B cell (primary cell): ENCODE results near the gene ZNF557. TPM values are rescaled to one million over a fixed set of nuclear protein-coding genes. Genes with fewer than 3 reads are reported as not detected.

Experiments used
- ATAC-seq: fragments of 200-7000 bp; cut with Tn5 transposase; one replicate; pipeline ENCODE4 v1.10.0; 2021; ENCODE audit warnings: low read depth, mild to moderate bottlenecking, moderate number of reproducible peaks, moderate library complexity
- CTCF ChIA-PET: fragments of 350-600 bp; sonication (Branson Sonifier 250); formaldehyde crosslinking; loops from one replicate; lab custom pipeline; 2021; ENCODE audit warnings: antibody characterized with exemption, inconsistent platforms; lab: Charles Lee
- POLR2A ChIA-PET: fragments of 350-600 bp; sonication (Branson Sonifier 250); formaldehyde crosslinking; loops from one replicate; lab custom pipeline; 2021; ENCODE audit warnings: antibody characterized with exemption; lab: Charles Lee
- DNase-seq: peaks from one replicate; pipeline ENCODE4 v3.0.0; 2013
- H2AFZ ChIP-seq: 2 replicates; pipeline ENCODE4 v1.6.1; 2012; ENCODE audit warnings: mild to moderate bottlenecking, low read depth, low read length; ENCODE audit not compliant: insufficient read depth, poor library complexity, severe bottlenecking
- H3K27ac ChIP-seq, 2 donors: 1 replicate in 1 of 2; 2 replicates in 1 of 2; pipeline ENCODE4 v1.5.1; 2012 to 2013; ENCODE audit warnings: low read length in 2 of 2, mild to moderate bottlenecking in 2 of 2, moderate library complexity in 1 of 2
- H3K27me3 ChIP-seq, 4 experiments: fragments of 200-600 bp in 1 of 4; sonication (generic) in 1 of 4; replicated peaks in 1 of 4; 1 replicate in 2 of 4; 2 replicates in 2 of 4; pipeline versions ENCODE4 v1.6.1 to v1.7.0; 2013 to 2016; ENCODE audit warnings: low read length in 3 of 4, mild to moderate bottlenecking in 2 of 4, mixed read lengths in 1 of 4, moderate library complexity in 1 of 4; ENCODE audit not compliant: insufficient read depth in 4 of 4, control insufficient read depth in 3 of 4; ENCODE audit errors: control extremely low read depth in 1 of 4
- H3K36me3 ChIP-seq, 2 experiments: replicated peaks in 1 of 2; 1 replicate in 1 of 2; 2 replicates in 1 of 2; pipeline versions ENCODE4 v1.6.1 to v1.7.1; 2013; ENCODE audit warnings: low read length in 1 of 2; ENCODE audit not compliant: insufficient read depth in 2 of 2, control insufficient read depth in 1 of 2; ENCODE audit errors: control extremely low read depth in 1 of 2, extremely low read depth in 1 of 2
- H3K4me1 ChIP-seq, 2 donors: fragments of 200-600 bp in 1 of 2; sonication (generic) in 1 of 2; 1 replicate in 1 of 2; 2 replicates in 1 of 2; pipeline versions ENCODE4 v1.5.1 to v1.6.1; 2013 to 2017; ENCODE audit warnings: low read length in 2 of 2; ENCODE audit not compliant: control insufficient read depth in 2 of 2, insufficient read depth in 2 of 2
- H3K4me2 ChIP-seq: replicated peaks from 2 replicates; pipeline ENCODE3; 2012; ENCODE audit warnings: mild to moderate bottlenecking, low read depth, low read length; ENCODE audit not compliant: poor library complexity, severe bottlenecking
- H3K4me3 ChIP-seq, 5 experiments: fragments of 200-600 bp in 1 of 5; sonication (generic) in 1 of 5; 1 replicate in 3 of 5; 2 replicates in 2 of 5; pipeline versions ENCODE4 v1.5.1 to v1.7.0; 2011 to 2016; ENCODE audit warnings: low read length in 4 of 5, mild to moderate bottlenecking in 4 of 5, low read depth in 2 of 5, control low read depth in 1 of 5, moderate library complexity in 1 of 5; ENCODE audit not compliant: insufficient read depth in 1 of 5; ENCODE audit errors: control extremely low read depth in 1 of 5, extremely low read depth in 1 of 5
- H3K79me2 ChIP-seq: fragments of 200-600 bp; sonication (generic); one replicate; pipeline ENCODE4 v1.6.0; 2016; ENCODE audit warnings: low read length; ENCODE audit not compliant: control insufficient read depth, insufficient read depth
- H3K9ac ChIP-seq: fragments of 200-600 bp; sonication (generic); 2 replicates; pipeline ENCODE4 v1.6.1; 2017; ENCODE audit warnings: mild to moderate bottlenecking, low read length, moderate library complexity
- H3K9me3 ChIP-seq, 3 donors: one replicate each; pipeline versions ENCODE4 v1.6.1 to v1.7.1; 2013; ENCODE audit warnings: low read length in 2 of 3; ENCODE audit not compliant: control insufficient read depth in 2 of 3, insufficient read depth in 1 of 3; ENCODE audit errors: control extremely low read depth in 1 of 3
- H4K20me1 ChIP-seq: 2 replicates; pipeline ENCODE4 v1.6.0; 2012; ENCODE audit warnings: mild to moderate bottlenecking, low read length; ENCODE audit not compliant: insufficient read depth, control insufficient read depth, poor library complexity, severe bottlenecking
- H3K27ac Mint-ChIP-seq: one replicate; pipeline ENCODE4 v1.8.0; 2021; ENCODE audit warnings: mixed read lengths
- H3K27me3 Mint-ChIP-seq: one replicate; pipeline ENCODE4 v1.8.0; 2021; ENCODE audit warnings: mixed read lengths
- H3K4me1 Mint-ChIP-seq: one replicate; pipeline ENCODE4 v1.8.0; 2021; ENCODE audit warnings: mixed read lengths
- H3K4me3 Mint-ChIP-seq: one replicate; pipeline ENCODE4 v1.8.0; 2021; ENCODE audit warnings: mixed read lengths
- H3K9me3 Mint-ChIP-seq: one replicate; pipeline ENCODE4 v1.8.0; 2022; ENCODE audit warnings: mixed read lengths; ENCODE audit not compliant: insufficient read depth
- EZH2 ChIP-seq: IDR thresholded peaks from 2 replicates; pipeline ENCODE4 v1.6.1; 2012; ENCODE audit warnings: borderline replicate concordance, low read depth, mild to moderate bottlenecking, moderate library complexity, low read length; ENCODE audit not compliant: insufficient read depth, poor library complexity, severe bottlenecking
- WGBS: methylation state at CpG from one replicate; pipeline ENCODE4 v1.1.5; 2013; ENCODE audit warnings: missing lambda C conversion rate; ENCODE audit not compliant: insufficient coverage; 5-methylcytosine and 5-hydroxymethylcytosine counted together
- intact Hi-C: fragments of 100-400 bp; cut with micrococcal nuclease; formaldehyde crosslinking; loops from one replicate; pipeline ENCODE4 v1.10.0; 2022
- polyA plus RNA-seq: library from polyadenylated mRNA; depleted of rRNA; stranded (reverse); fragments of >200 nt; gene quantifications from 2 replicates; pipeline ENCODE4 v1.2.3, GENCODE V29; 2012
- total RNA-seq, 2 donors: library from RNA; stranded (reverse); fragments of 120-200 nt in 1 of 2; gene quantifications; 1 replicate in 1 of 2; 2 replicates in 1 of 2; pipeline versions ENCODE4 v1.2.3 to v1.2.4, GENCODE V29; 2013 to 2022
- TF ChIP-seq, protein P1 (sequence below): fragments of 200-600 bp; IDR thresholded peaks from one replicate; pipeline ENCODE4 v1.8.0; 2022; ENCODE audit warnings: antibody characterized with exemption, mild to moderate bottlenecking

The ZNF557 gene
- total and polyA plus RNA-seq, 2 donors (not counting 1 experiment from before 2014, with no cell fraction given) = 1.5 to 26.8 TPM

- WGBS = 85% methylated on average over 10 of the region's 10 CpGs
- no peaks in the 10 kb centered on the region for H3K9me3 Mint-ChIP-seq
- CTCF ChIA-PET = no interaction called here
- H3K4me2 ChIP-seq = no peak overlapping the region
- H3K79me2 ChIP-seq = no peaks in the 10 kb centered on the region
- peaks cover 3% of the 10 kb centered on the region for H3K27me3 Mint-ChIP-seq
- POLR2A ChIA-PET = no interaction called here
- no peak for DNase-seq
- no peak overlapping the region for H2AFZ ChIP-seq
- peaks cover 0 to 8% of the 10 kb centered on the region in 2 donors for H3K4me1 ChIP-seq
- ATAC-seq = no peak
- H3K9me3 ChIP-seq = peaks cover 0 to 6% (median 0%) of the 10 kb centered on the region in 3 donors
- no peaks in the 10 kb centered on the region for H4K20me1 ChIP-seq
- intact Hi-C loops = no loop called here
- no peak for TF ChIP-seq EZH2
- TF ChIP-seq, protein P1, sequence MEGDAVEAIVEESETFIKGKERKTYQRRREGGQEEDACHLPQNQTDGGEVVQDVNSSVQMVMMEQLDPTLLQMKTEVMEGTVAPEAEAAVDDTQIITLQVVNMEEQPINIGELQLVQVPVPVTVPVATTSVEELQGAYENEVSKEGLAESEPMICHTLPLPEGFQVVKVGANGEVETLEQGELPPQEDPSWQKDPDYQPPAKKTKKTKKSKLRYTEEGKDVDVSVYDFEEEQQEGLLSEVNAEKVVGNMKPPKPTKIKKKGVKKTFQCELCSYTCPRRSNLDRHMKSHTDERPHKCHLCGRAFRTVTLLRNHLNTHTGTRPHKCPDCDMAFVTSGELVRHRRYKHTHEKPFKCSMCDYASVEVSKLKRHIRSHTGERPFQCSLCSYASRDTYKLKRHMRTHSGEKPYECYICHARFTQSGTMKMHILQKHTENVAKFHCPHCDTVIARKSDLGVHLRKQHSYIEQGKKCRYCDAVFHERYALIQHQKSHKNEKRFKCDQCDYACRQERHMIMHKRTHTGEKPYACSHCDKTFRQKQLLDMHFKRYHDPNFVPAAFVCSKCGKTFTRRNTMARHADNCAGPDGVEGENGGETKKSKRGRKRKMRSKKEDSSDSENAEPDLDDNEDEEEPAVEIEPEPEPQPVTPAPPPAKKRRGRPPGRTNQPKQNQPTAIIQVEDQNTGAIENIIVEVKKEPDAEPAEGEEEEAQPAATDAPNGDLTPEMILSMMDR = no peak
- H3K4me1 Mint-ChIP-seq = peaks cover 4% of the 10 kb centered on the region
- no peaks in the 10 kb centered on the region for H3K36me3 ChIP-seq
- no peak overlapping the region for H3K4me3 Mint-ChIP-seq
- H3K9ac ChIP-seq = no peak overlapping the region
- no peak overlapping the region for H3K27ac ChIP-seq
- H3K27me3 ChIP-seq = no peaks in the 10 kb centered on the region
- H3K4me3 ChIP-seq = no peak overlapping the region
- no peak overlapping the region for H3K27ac Mint-ChIP-seq
Observed at GRCh38 chr19:7106711-7107657, 37.5 kb downstream of the ZNF557 start.

DNA sequence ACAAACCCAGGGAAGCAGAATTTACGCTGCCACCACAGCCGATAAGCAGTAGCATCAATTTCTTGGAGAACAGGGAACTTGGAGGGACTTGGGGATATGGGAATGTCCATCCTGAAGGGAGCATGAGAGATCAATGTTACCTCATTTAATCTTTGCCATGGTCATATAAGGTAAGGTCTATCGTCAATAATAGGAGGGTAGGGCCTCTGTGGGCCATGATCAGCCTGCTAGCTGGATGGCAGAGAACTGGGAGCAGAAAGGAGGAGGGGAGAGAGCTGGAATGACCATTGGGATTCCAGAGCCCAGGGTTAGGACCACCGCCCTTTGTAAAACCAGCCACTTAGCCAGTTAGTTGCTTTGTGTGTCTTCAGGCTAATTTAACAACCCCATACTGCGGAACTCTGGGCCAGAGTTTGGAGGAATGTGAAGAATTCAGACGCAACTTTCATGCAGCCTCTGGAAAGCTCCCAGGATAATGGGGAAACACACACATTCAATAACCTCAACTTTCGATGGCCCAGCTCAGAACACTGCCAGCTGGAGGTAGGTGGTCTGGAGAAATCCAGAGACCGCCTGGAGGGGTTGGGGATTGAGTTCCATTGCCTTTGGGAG lies 40.3 kb downstream of the ZNF557 start:
- no peaks in the 10 kb centered on the region for H3K9me3 Mint-ChIP-seq
- TF ChIP-seq, protein P1 = no peak
- no peak for TF ChIP-seq EZH2
- Histone ChIP-seq H3K27me3 (peaks cover 0 to 3% (median 0%) of the 10 kb centered on the region in 4 experiments), H3K4me3 (no peak overlapping the region), H3K9ac (no peak overlapping the region), H2AFZ (no peak overlapping the region), H3K4me1 (peaks cover 0 to 2% of the 10 kb centered on the region in 2 donors), H3K27ac (no peak overlapping the region), H3K4me2 (no peak overlapping the region), H4K20me1 (no peaks in the 10 kb centered on the region), H3K79me2 (no peaks in the 10 kb centered on the region), H3K9me3 (peaks cover 0 to 6% (median 0%) of the 10 kb centered on the region in 3 donors), H3K36me3 (no peaks in the 10 kb centered on the region)
- no peaks in the 10 kb centered on the region for H3K4me1 Mint-ChIP-seq
- H3K4me3 Mint-ChIP-seq = no peak overlapping the region
- intact Hi-C loops = no loop called here
- ATAC-seq (no peak), DNase-seq (no peak)
- ChIA-PET CTCF (no interaction called here), POLR2A (no interaction called here)
- 89% methylated on average over 1 of the region's 8 CpGs for WGBS
- no peak overlapping the region for H3K27ac Mint-ChIP-seq
- peaks cover 15% of the 10 kb centered on the region for H3K27me3 Mint-ChIP-seq
